HL-60 (cell line): ENCODE measurements around the gene NDUFS7.
A peak's percentile ranks its signal among the peaks of the same experiment; 100 is the strongest.

Experiments used
- DNase-seq, 2 experiments: peaks; one replicate each; pipeline ENCODE4 v3.0.0-alpha.2; 2010 to 2020; ENCODE audit warnings: low read depth in 1 of 2, low spot score in 1 of 2
- H3K27ac ChIP-seq: fragments of 250-450 bp; sonication (Bioruptor Pico); replicated peaks from 2 replicates; pipeline ENCODE4 v1.5.1; 2020; ENCODE audit warnings: mild to moderate bottlenecking, moderate library complexity
- H3K27me3 ChIP-seq: fragments of 250-450 bp; sonication (Bioruptor Pico); 2 replicates; pipeline ENCODE4 v1.5.1; 2021; ENCODE audit warnings: mild to moderate bottlenecking, moderate library complexity; ENCODE audit not compliant: insufficient read depth, poor library complexity, severe bottlenecking
- H3K4me3 ChIP-seq: replicated peaks from 2 replicates; pipeline ENCODE4 v1.5.1; 2011; ENCODE audit warnings: mild to moderate bottlenecking, control low read depth, low read length; ENCODE audit not compliant: insufficient read depth
- CTCF ChIP-seq: IDR thresholded peaks from one replicate; pipeline ENCODE4 v1.5.1; 2011; ENCODE audit warnings: low read length, control low read depth, inconsistent platforms; ENCODE audit not compliant: insufficient read depth
- GABPA ChIP-seq: IDR thresholded peaks from 2 replicates; pipeline ENCODE4 v1.6.1; 2012; ENCODE audit warnings: low read depth
- POLR2AphosphoS5 ChIP-seq: IDR thresholded peaks from 2 replicates; pipeline ENCODE4 v1.6.1; 2012; ENCODE audit warnings: low read depth
- REST ChIP-seq: IDR thresholded peaks from 2 replicates; pipeline ENCODE4 v1.6.1; 2012; ENCODE audit warnings: low read depth; ENCODE audit not compliant: insufficient replicate concordance
- SPI1 ChIP-seq: IDR thresholded peaks from 2 replicates; pipeline ENCODE4 v1.6.1; 2012; ENCODE audit warnings: low read depth, mild to moderate bottlenecking, borderline replicate concordance

NDUFS7 gene

GRCh38 chr19:1397838-1398237 lies 14.1 kb downstream of the NDUFS7 start:
- no peak overlapping the region for H3K4me3 ChIP-seq
- H3K27me3 ChIP-seq: peaks cover 5% of the 10 kb centered on the region
- no peak overlapping the region for H3K27ac ChIP-seq
- DNase-seq: peak in 1 of 2 experiments; percentile 67
- TF ChIP-seq POLR2AphosphoS5 (no peak), SPI1 (no peak), REST (no peak), GABPA (no peak), CTCF (no peak)

GRCh38 chr19:1399079-1399478 lies 15.4 kb downstream of the NDUFS7 start:
- H3K27ac ChIP-seq: no peak overlapping the region
- H3K27me3 ChIP-seq: peaks cover 5% of the 10 kb centered on the region
- H3K4me3 ChIP-seq: no peak overlapping the region
- no peak for TF ChIP-seq SPI1
- no peak for TF ChIP-seq REST
- TF ChIP-seq GABPA: no peak
- no peak for TF ChIP-seq CTCF
- TF ChIP-seq POLR2AphosphoS5: no peak
- DNase-seq: no peak

- TF ChIP-seq SPI1 (no peak), CTCF (no peak), GABPA (no peak), POLR2AphosphoS5 (no peak), REST (no peak)
- Histone ChIP-seq H3K27me3 (peaks cover 5% of the 10 kb centered on the region), H3K27ac (no peak overlapping the region)
Observed at GRCh38 chr19:1399745-1400144, 16.0 kb downstream of the NDUFS7 start.

More at GRCh38 chr19:1399745-1400144, 16.0 kb downstream of the NDUFS7 start:
- no peak overlapping the region for H3K4me3 ChIP-seq
- DNase-seq: no peak
